Neural cell (in vitro differentiated cells): ENCODE data around the gene ANKRD10. TPM values are rescaled to one million over a fixed set of nuclear protein-coding genes. Genes with fewer than 3 reads are reported as not detected.

Experiments
- H2AFZ ChIP-seq: fragments of 200-600, 300-800 bp; sonication (generic), shearing (Covaris generic); 2 replicates; pipeline ENCODE4 v1.6.0; 2014; ENCODE audit warnings: low read depth, mild to moderate bottlenecking, antibody characterized with exemption, low read length, moderate library complexity
- H3F3A ChIP-seq: fragments of 200-600 bp; shearing (Covaris generic); 2 replicates; pipeline ENCODE4 v1.6.1; 2016; ENCODE audit warnings: mild to moderate bottlenecking, moderate library complexity, mixed read lengths, antibody characterized with exemption, low read length; ENCODE audit not compliant: insufficient read depth, poor library complexity, severe bottlenecking
- H3K27ac ChIP-seq: fragments of 200-600, 300-800 bp; sonication (generic), shearing (Covaris generic); 2 replicates; pipeline ENCODE4 v1.5.1; 2014; ENCODE audit warnings: mild to moderate bottlenecking, low read length, moderate library complexity
- H3K27me3 ChIP-seq: fragments of 300-800, 200-600 bp; sonication (generic), shearing (Covaris generic); 2 replicates; pipeline ENCODE4 v1.6.0; 2014; ENCODE audit warnings: mild to moderate bottlenecking, low read depth, low read length, moderate library complexity; ENCODE audit not compliant: insufficient read depth
- H3K36me3 ChIP-seq: fragments of 300-800, 200-600 bp; sonication (generic), shearing (Covaris generic); 2 replicates; pipeline ENCODE4 v1.5.1; 2014; ENCODE audit warnings: mild to moderate bottlenecking, antibody characterized with exemption, low read length, moderate library complexity; ENCODE audit not compliant: insufficient read depth
- H3K4me2 ChIP-seq: fragments of 300-800, 200-600 bp; sonication (generic), shearing (Covaris generic); 2 replicates; pipeline ENCODE4 v1.6.0; 2014; ENCODE audit warnings: mild to moderate bottlenecking, low read length
- H3K4me3 ChIP-seq: fragments of 300-800, 200-600 bp; sonication (generic), shearing (Covaris generic); 2 replicates; pipeline ENCODE4 v1.5.1; 2014; ENCODE audit warnings: mild to moderate bottlenecking, low read length, moderate library complexity
- H3K79me2 ChIP-seq: fragments of 200-600 bp; shearing (Covaris generic); replicated peaks from 2 replicates; pipeline ENCODE4 v1.6.0; 2014; ENCODE audit warnings: mild to moderate bottlenecking, low read length, moderate library complexity; ENCODE audit not compliant: insufficient read depth
- H3K9ac ChIP-seq: fragments of 300-800, 200-600 bp; sonication (generic), shearing (Covaris generic); 2 replicates; pipeline ENCODE4 v1.6.1; 2016; ENCODE audit warnings: mild to moderate bottlenecking, low read length, mixed read lengths
- H3K9me2 ChIP-seq: fragments of 200-600 bp; shearing (Covaris generic); 2 replicates; pipeline ENCODE4 v1.6.1; 2016; ENCODE audit warnings: mild to moderate bottlenecking, low read length, mixed read lengths; ENCODE audit not compliant: insufficient read depth
- H3K9me3 ChIP-seq: fragments of 200-600, 300-800 bp; sonication (generic), shearing (Covaris generic); 2 replicates; pipeline ENCODE4 v1.6.1; 2016; ENCODE audit warnings: mild to moderate bottlenecking, mixed run types, low read length, moderate library complexity, mixed read lengths
- H4K20me1 ChIP-seq: fragments of 200-600 bp; shearing (Covaris generic); 2 replicates; pipeline ENCODE4 v1.6.1; 2016; ENCODE audit warnings: mild to moderate bottlenecking, mixed run types; ENCODE audit not compliant: insufficient read depth
- EP300 ChIP-seq: fragments of 450-650 bp; conservative IDR thresholded peaks from 2 replicates; pipeline ENCODE4 v1.6.1; 2014; ENCODE audit warnings: antibody characterized with exemption, mild to moderate bottlenecking, moderate library complexity; ENCODE audit not compliant: poor library complexity, severe bottlenecking
- EZH2 ChIP-seq: fragments of 200-600, 300-800 bp; shearing (Covaris generic), sonication (generic); IDR thresholded peaks from 2 replicates; pipeline ENCODE4 v1.6.1; 2014; ENCODE audit warnings: antibody characterized with exemption, low read length, borderline replicate concordance, mild to moderate bottlenecking; ENCODE audit not compliant: insufficient read depth, poor library complexity, severe bottlenecking
- MXI1 ChIP-seq: fragments of 450-650 bp; conservative IDR thresholded peaks from 2 replicates; pipeline ENCODE4 v1.6.1; 2014; ENCODE audit warnings: antibody characterized with exemption, mild to moderate bottlenecking; ENCODE audit not compliant: poor library complexity, severe bottlenecking
- POLR2AphosphoS5 ChIP-seq: IDR thresholded peaks from 2 replicates; pipeline ENCODE4 v1.6.1; 2012
- RAD21 ChIP-seq: fragments of 450-650 bp; conservative IDR thresholded peaks from 2 replicates; pipeline ENCODE4 v1.6.1; 2014; ENCODE audit warnings: antibody characterized with exemption, mild to moderate bottlenecking, moderate library complexity
- SMC3 ChIP-seq: fragments of 450-650 bp; conservative IDR thresholded peaks from 2 replicates; pipeline ENCODE4 v1.6.1; 2014; ENCODE audit warnings: antibody characterized with exemption, mild to moderate bottlenecking, moderate library complexity; ENCODE audit not compliant: poor library complexity
- TAF1 ChIP-seq: IDR thresholded peaks from 2 replicates; pipeline ENCODE4 v1.6.1; 2012; ENCODE audit warnings: low read depth
- polyA plus RNA-seq: library from polyadenylated mRNA; depleted of rRNA; stranded (reverse); fragments of >200 nt; gene quantifications from 2 replicates; pipeline ENCODE4 v1.2.3, GENCODE V29; 2014
- TF ChIP-seq, protein P1 (sequence below): fragments of 450-650 bp; IDR thresholded peaks from 2 replicates; pipeline ENCODE4 v1.5.1; 2014; ENCODE audit warnings: antibody characterized with exemption, mild to moderate bottlenecking, moderate library complexity; ENCODE audit not compliant: poor library complexity, severe bottlenecking
- TF ChIP-seq, protein P2 (sequence below): IDR thresholded peaks from 2 replicates; pipeline ENCODE4 v1.6.1; 2012; ENCODE audit warnings: borderline replicate concordance

ANKRD10 gene
- polyA plus RNA-seq, 1 donor from 2014 or later = 564 TPM

DNA sequence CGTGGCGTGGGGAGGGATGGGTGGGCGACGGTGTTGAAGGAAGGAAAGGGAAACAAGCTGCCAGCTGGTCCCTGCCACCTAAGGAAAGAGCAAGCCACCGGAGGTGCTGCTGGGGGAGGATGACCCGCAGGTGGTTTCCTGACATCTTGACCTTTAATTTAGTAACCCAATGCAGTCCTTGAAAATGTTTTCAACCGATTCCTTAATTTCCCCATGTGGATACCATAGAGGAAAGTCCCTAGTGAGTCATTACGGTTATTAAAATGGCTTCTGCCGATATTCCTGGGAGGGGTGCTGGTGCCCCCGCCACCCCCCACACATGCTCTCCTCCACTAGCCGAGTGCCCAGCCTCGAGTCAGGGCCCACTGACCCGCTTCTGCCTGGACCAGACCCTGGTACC lies 6.3 kb upstream of the ANKRD10 start:
- H3K9ac ChIP-seq = no peak overlapping the region
- H3K27me3 ChIP-seq = no peaks in the 10 kb centered on the region
- no peaks in the 10 kb centered on the region for H3K9me2 ChIP-seq
- no peak overlapping the region for H3K27ac ChIP-seq
- no peaks in the 10 kb centered on the region for H4K20me1 ChIP-seq
- no peaks in the 10 kb centered on the region for H3F3A ChIP-seq
- H3K79me2 ChIP-seq = peaks cover 3% of the 10 kb centered on the region
- no peak overlapping the region for H3K4me3 ChIP-seq
- no peaks in the 10 kb centered on the region for H3K9me3 ChIP-seq
- TF ChIP-seq, protein P1, sequence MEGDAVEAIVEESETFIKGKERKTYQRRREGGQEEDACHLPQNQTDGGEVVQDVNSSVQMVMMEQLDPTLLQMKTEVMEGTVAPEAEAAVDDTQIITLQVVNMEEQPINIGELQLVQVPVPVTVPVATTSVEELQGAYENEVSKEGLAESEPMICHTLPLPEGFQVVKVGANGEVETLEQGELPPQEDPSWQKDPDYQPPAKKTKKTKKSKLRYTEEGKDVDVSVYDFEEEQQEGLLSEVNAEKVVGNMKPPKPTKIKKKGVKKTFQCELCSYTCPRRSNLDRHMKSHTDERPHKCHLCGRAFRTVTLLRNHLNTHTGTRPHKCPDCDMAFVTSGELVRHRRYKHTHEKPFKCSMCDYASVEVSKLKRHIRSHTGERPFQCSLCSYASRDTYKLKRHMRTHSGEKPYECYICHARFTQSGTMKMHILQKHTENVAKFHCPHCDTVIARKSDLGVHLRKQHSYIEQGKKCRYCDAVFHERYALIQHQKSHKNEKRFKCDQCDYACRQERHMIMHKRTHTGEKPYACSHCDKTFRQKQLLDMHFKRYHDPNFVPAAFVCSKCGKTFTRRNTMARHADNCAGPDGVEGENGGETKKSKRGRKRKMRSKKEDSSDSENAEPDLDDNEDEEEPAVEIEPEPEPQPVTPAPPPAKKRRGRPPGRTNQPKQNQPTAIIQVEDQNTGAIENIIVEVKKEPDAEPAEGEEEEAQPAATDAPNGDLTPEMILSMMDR = no peak
- no peak for TF ChIP-seq EP300
- TF ChIP-seq POLR2AphosphoS5 = no peak
- TF ChIP-seq EZH2 = no peak
- TF ChIP-seq RAD21 = no peak
- no peak for TF ChIP-seq TAF1
- no peak for TF ChIP-seq SMC3
- TF ChIP-seq, protein P2, sequence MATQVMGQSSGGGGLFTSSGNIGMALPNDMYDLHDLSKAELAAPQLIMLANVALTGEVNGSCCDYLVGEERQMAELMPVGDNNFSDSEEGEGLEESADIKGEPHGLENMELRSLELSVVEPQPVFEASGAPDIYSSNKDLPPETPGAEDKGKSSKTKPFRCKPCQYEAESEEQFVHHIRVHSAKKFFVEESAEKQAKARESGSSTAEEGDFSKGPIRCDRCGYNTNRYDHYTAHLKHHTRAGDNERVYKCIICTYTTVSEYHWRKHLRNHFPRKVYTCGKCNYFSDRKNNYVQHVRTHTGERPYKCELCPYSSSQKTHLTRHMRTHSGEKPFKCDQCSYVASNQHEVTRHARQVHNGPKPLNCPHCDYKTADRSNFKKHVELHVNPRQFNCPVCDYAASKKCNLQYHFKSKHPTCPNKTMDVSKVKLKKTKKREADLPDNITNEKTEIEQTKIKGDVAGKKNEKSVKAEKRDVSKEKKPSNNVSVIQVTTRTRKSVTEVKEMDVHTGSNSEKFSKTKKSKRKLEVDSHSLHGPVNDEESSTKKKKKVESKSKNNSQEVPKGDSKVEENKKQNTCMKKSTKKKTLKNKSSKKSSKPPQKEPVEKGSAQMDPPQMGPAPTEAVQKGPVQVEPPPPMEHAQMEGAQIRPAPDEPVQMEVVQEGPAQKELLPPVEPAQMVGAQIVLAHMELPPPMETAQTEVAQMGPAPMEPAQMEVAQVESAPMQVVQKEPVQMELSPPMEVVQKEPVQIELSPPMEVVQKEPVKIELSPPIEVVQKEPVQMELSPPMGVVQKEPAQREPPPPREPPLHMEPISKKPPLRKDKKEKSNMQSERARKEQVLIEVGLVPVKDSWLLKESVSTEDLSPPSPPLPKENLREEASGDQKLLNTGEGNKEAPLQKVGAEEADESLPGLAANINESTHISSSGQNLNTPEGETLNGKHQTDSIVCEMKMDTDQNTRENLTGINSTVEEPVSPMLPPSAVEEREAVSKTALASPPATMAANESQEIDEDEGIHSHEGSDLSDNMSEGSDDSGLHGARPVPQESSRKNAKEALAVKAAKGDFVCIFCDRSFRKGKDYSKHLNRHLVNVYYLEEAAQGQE = no peak
- no peak for TF ChIP-seq MXI1
- H3K36me3 ChIP-seq = no peaks in the 10 kb centered on the region
- H3K4me2 ChIP-seq = no peak overlapping the region
- no peak overlapping the region for H2AFZ ChIP-seq

DNA sequence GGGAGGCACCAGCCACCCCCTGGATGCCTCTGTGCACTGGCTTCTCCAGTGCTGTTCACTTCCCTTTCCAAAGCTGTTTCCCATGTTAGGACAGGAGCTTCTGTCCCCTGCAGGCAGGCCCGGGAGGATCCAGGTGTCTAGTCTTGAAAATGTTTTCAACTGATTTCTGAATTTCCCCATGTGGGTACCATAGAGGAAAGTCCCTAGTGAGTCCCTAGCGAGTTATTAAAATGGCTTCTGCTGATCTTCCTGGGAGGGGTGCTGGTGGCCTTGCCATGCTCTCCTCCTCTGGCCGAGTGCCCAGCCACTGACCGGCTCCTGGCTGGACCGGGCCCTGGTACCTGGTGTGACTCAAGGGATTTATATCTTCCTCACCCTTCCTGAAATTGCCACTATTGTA lies 5.2 kb upstream of the ANKRD10 start:
- no peaks in the 10 kb centered on the region for H3K36me3 ChIP-seq
- H3K79me2 ChIP-seq = peaks cover 7% of the 10 kb centered on the region
- no peak overlapping the region for H2AFZ ChIP-seq
- H3F3A ChIP-seq = no peaks in the 10 kb centered on the region
- H3K9ac ChIP-seq = no peak overlapping the region
- H3K4me2 ChIP-seq = no peak overlapping the region
- no peaks in the 10 kb centered on the region for H3K9me2 ChIP-seq
- H3K27ac ChIP-seq = no peak overlapping the region
- H3K9me3 ChIP-seq = no peaks in the 10 kb centered on the region
- H3K27me3 ChIP-seq = no peaks in the 10 kb centered on the region
- no peaks in the 10 kb centered on the region for H4K20me1 ChIP-seq
- no peak overlapping the region for H3K4me3 ChIP-seq
- TF ChIP-seq EP300 (no peak), POLR2AphosphoS5 (no peak), RAD21 (no peak), SMC3 (no peak), TAF1 (no peak), MXI1 (no peak), EZH2 (no peak)
- TF ChIP-seq, protein P2 = no peak
- TF ChIP-seq, protein P1 = no peak
